H1 (cell line): ENCODE results near the gene RGP1. TPM values are rescaled to one million over a fixed set of nuclear protein-coding genes. Genes with fewer than 3 reads are reported as not detected.

Experiments
- CTCF ChIA-PET: fragments of 300-600 bp; sonication (Branson Sonifier 250); formaldehyde crosslinking; loops from one replicate; lab custom pipeline; 2021; ENCODE audit not compliant: partially characterized antibody; lab: Charles Lee
- POLR2A ChIA-PET: fragments of 300-600 bp; sonication (Branson Sonifier 250); formaldehyde crosslinking; loops from one replicate; lab custom pipeline; 2021; ENCODE audit warnings: inconsistent platforms; ENCODE audit not compliant: partially characterized antibody; lab: Charles Lee
- DNase-seq, 2 experiments: peaks; one replicate each; pipeline versions ENCODE4 v3.0.0 to v3.0.0-alpha.2; 2010 to 2022; ENCODE audit warnings: low spot score in 2 of 2, low read depth in 1 of 2, mixed read lengths in 1 of 2
- FAIRE-seq: peaks from 2 replicates; lab custom pipeline; 2011; peaks lifted over from hg19 to GRCh38; lab: Jason Lieb, UNC
- H2AFZ ChIP-seq: 2 replicates; pipeline ENCODE4 v1.8.1; 2012; ENCODE audit warnings: low read length, inconsistent platforms
- H2AK5ac ChIP-seq: 2 replicates; pipeline ENCODE4 v1.6.1; 2013; ENCODE audit warnings: low read depth, low read length
- H2BK120ac ChIP-seq: replicated peaks from 2 replicates; pipeline ENCODE3; 2013; ENCODE audit warnings: low read depth, low read length, inconsistent platforms
- H2BK12ac ChIP-seq: 2 replicates; pipeline ENCODE4 v1.6.1; 2013; ENCODE audit warnings: low read depth, low read length
- H2BK15ac ChIP-seq: 2 replicates; pipeline ENCODE4 v1.6.1; 2013; ENCODE audit warnings: low read length
- H2BK20ac ChIP-seq: 2 replicates; pipeline ENCODE4 v1.6.1; 2013; ENCODE audit warnings: low read length
- H2BK5ac ChIP-seq: 2 replicates; pipeline ENCODE4 v1.6.1; 2013; ENCODE audit warnings: low read depth, low read length
- H3K14ac ChIP-seq: 2 replicates; pipeline ENCODE4 v1.6.1; 2013; ENCODE audit warnings: inconsistent platforms; ENCODE audit not compliant: insufficient read length
- H3K18ac ChIP-seq: 2 replicates; pipeline ENCODE4 v1.6.1; 2013; ENCODE audit warnings: low read length; ENCODE audit errors: extremely low read depth
- H3K23ac ChIP-seq: 2 replicates; pipeline ENCODE4 v1.6.1; 2013; ENCODE audit warnings: inconsistent platforms; ENCODE audit not compliant: insufficient read length
- H3K23me2 ChIP-seq: 2 replicates; pipeline ENCODE4 v1.6.1; 2013; ENCODE audit warnings: low read depth, low read length
- H3K27ac ChIP-seq: 2 replicates; pipeline ENCODE4 v1.6.1; 2011; ENCODE audit warnings: low read depth, low read length, inconsistent platforms
- H3K27me3 ChIP-seq, 4 experiments: replicated peaks in 1 of 4; 1 replicate in 1 of 4; 2 replicates in 3 of 4; pipeline versions ENCODE4 v1.6.1 to v1.8.1; 2011 to 2013; ENCODE audit warnings: low read length in 3 of 4, mild to moderate bottlenecking in 3 of 4, inconsistent platforms in 2 of 4, mixed read lengths in 2 of 4, moderate library complexity in 1 of 4; ENCODE audit not compliant: control insufficient read depth in 3 of 4, insufficient read depth in 3 of 4; ENCODE audit errors: extremely low read depth in 1 of 4
- H3K36me3 ChIP-seq, 4 experiments: 2 replicates each; pipeline versions ENCODE4 v1.6.1 to v1.8.1; 2011 to 2013; ENCODE audit warnings: mild to moderate bottlenecking in 4 of 4, low read length in 3 of 4, moderate library complexity in 2 of 4, control low read depth in 1 of 4, inconsistent platforms in 1 of 4; ENCODE audit not compliant: insufficient read depth in 4 of 4, control insufficient read depth in 2 of 4
- H3K4ac ChIP-seq: replicated peaks from 2 replicates; pipeline ENCODE3; 2013; ENCODE audit warnings: low read length, low read depth, mixed read lengths, inconsistent platforms; ENCODE audit not compliant: insufficient read length
- H3K4me1 ChIP-seq, 4 experiments: replicated peaks in 1 of 4; 1 replicate in 1 of 4; 2 replicates in 3 of 4; pipeline versions ENCODE4 v1.6.1 to v1.8.1; 2011 to 2013; ENCODE audit warnings: low read length in 3 of 4, inconsistent platforms in 2 of 4, mixed read lengths in 1 of 4; ENCODE audit not compliant: insufficient read depth in 4 of 4, control insufficient read depth in 3 of 4
- H3K4me2 ChIP-seq, 2 experiments: 2 replicates each; pipeline versions ENCODE4 v1.6.1 to v1.8.1; 2011 to 2013; ENCODE audit warnings: low read depth in 2 of 2, low read length in 2 of 2, control low read depth in 1 of 2, inconsistent platforms in 1 of 2, mild to moderate bottlenecking in 1 of 2; ENCODE audit not compliant: insufficient read depth in 1 of 2
- H3K4me3 ChIP-seq, 4 experiments: fragments of 200-600, 300-600 bp in 1 of 4; sonication (generic), shearing (Covaris generic), sonication (Bioruptor Twin) in 1 of 4; 2 replicates each; pipeline versions ENCODE4 v1.5.1 to v1.8.1; 2011 to 2016; ENCODE audit warnings: low read length in 4 of 4, low read depth in 3 of 4, control low read depth in 2 of 4, inconsistent platforms in 2 of 4, mild to moderate bottlenecking in 2 of 4, mixed read lengths in 1 of 4, moderate library complexity in 1 of 4; ENCODE audit not compliant: insufficient read depth in 2 of 4; ENCODE audit errors: extremely low read depth in 1 of 4
- H3K56ac ChIP-seq: replicated peaks from 2 replicates; pipeline ENCODE3; 2013; ENCODE audit warnings: low read depth, mild to moderate bottlenecking, mixed read lengths, low read length, inconsistent platforms; ENCODE audit not compliant: insufficient read length
- H3K79me1 ChIP-seq: 2 replicates; pipeline ENCODE4 v1.6.1; 2013; ENCODE audit warnings: low read depth, low read length, control low read depth
- H3K79me2 ChIP-seq, 2 experiments: 2 replicates each; pipeline versions ENCODE4 v1.6.1 to v1.8.1; 2012 to 2013; ENCODE audit warnings: low read length in 2 of 2, mild to moderate bottlenecking in 2 of 2, inconsistent platforms in 1 of 2; ENCODE audit not compliant: insufficient read depth in 2 of 2, control insufficient read depth in 1 of 2
- H3K9ac ChIP-seq, 4 experiments: replicated peaks in 1 of 4; 1 replicate in 1 of 4; 2 replicates in 3 of 4; pipeline versions ENCODE4 v1.6.1 to v1.8.1; 2011 to 2013; ENCODE audit warnings: low read depth in 3 of 4, low read length in 3 of 4, control low read depth in 2 of 4, mild to moderate bottlenecking in 2 of 4, moderate library complexity in 2 of 4, inconsistent platforms in 1 of 4; ENCODE audit errors: extremely low read depth in 1 of 4
- H3K9me3 ChIP-seq, 2 experiments: 2 replicates each; pipeline versions ENCODE4 v1.6.1 to v1.8.1; 2012 to 2013; ENCODE audit warnings: mild to moderate bottlenecking in 2 of 2, moderate library complexity in 2 of 2, control low read depth in 1 of 2, inconsistent platforms in 1 of 2, low read depth in 1 of 2, low read length in 1 of 2, mixed read lengths in 1 of 2; ENCODE audit not compliant: insufficient read depth in 2 of 2
- H4K20me1 ChIP-seq, 2 experiments: replicated peaks in 1 of 2; 2 replicates each; pipeline versions ENCODE3 to v1.8.1; 2011 to 2013; ENCODE audit warnings: inconsistent platforms in 2 of 2, low read length in 2 of 2, mild to moderate bottlenecking in 1 of 2; ENCODE audit not compliant: insufficient read depth in 2 of 2, control insufficient read depth in 1 of 2
- H4K5ac ChIP-seq: 2 replicates; pipeline ENCODE4 v1.6.1; 2013; ENCODE audit warnings: low read length, low read depth, mixed read lengths, inconsistent platforms; ENCODE audit not compliant: insufficient read length
- H4K8ac ChIP-seq: 2 replicates; pipeline ENCODE4 v1.8.0; 2013; ENCODE audit warnings: mild to moderate bottlenecking, moderate library complexity, low read length, inconsistent platforms; ENCODE audit not compliant: insufficient read depth; ENCODE audit errors: extremely low read depth
- H4K91ac ChIP-seq: replicated peaks from 2 replicates; pipeline ENCODE3; 2013; ENCODE audit warnings: low read length, mixed read lengths, inconsistent platforms; ENCODE audit not compliant: insufficient read length
- ATF2 ChIP-seq: IDR thresholded peaks from 2 replicates; pipeline ENCODE4 v1.6.1; 2012; ENCODE audit warnings: low read length, inconsistent platforms
- FOSL1 ChIP-seq: IDR thresholded peaks from 2 replicates; pipeline ENCODE4 v1.6.1; 2011; ENCODE audit warnings: mild to moderate bottlenecking, low read depth, low read length, moderate library complexity; ENCODE audit not compliant: insufficient read depth
- POLR2AphosphoS5 ChIP-seq: IDR thresholded peaks from 2 replicates; pipeline ENCODE4 v1.6.1; 2011; ENCODE audit warnings: low read depth, low read length
- POU5F1 ChIP-seq: IDR thresholded peaks from 2 replicates; pipeline ENCODE4 v1.6.1; 2011; ENCODE audit warnings: low read depth, mild to moderate bottlenecking, low read length, moderate library complexity
- WGBS, 2 experiments: shearing (Covaris generic) in 1 of 2; methylation state at CpG; one replicate each; pipeline versions ENCODE4 v1.1.6 to v1.1.7; 2013 to 2015; ENCODE audit warnings: low lambda C conversion rate in 2 of 2, mixed read lengths in 2 of 2, inconsistent platforms in 1 of 2, low coverage in 1 of 2, missing lambda C conversion rate in 1 of 2; ENCODE audit not compliant: insufficient replicate concordance in 2 of 2, insufficient coverage in 1 of 2, insufficient read length in 1 of 2; ENCODE audit errors: extremely low coverage in 1 of 2, missing lambda C conversion rate in 1 of 2; 5-methylcytosine and 5-hydroxymethylcytosine counted together
- long read RNA-seq, 2 experiments: library from RNA in 1 of 2; library from capped mRNA in 1 of 2; stranded (forward); transcript quantifications; one replicate each; pipeline ENCODE4 v2.0.0, GENCODE V29; 2021; ENCODE audit warnings: inconsistent platforms in 1 of 2
- polyA minus RNA-seq, 3 experiments: library from RNA; depleted of rRNA, polyadenylated mRNA; stranded (reverse); fragments of >200 nt; gene quantifications; 1 replicate in 2 of 3; 2 replicates in 1 of 3; pipeline ENCODE4 v1.2.3, GENCODE V29; 2011
- polyA plus RNA-seq, 7 experiments: library from polyadenylated mRNA; depleted of rRNA in 3 of 7; stranded (reverse) in 5 of 7; unstranded in 2 of 7; fragments of >200 nt in 5 of 7; fragments of 200-250 nt in 2 of 7; gene quantifications; 1 replicate in 5 of 7; 2 replicates in 1 of 7; 4 replicates in 1 of 7; pipeline versions ENCODE4 v1.2.1 to v1.2.3, GENCODE V29; 2011 to 2013; ENCODE audit warnings: missing spikeins in 2 of 7, mixed read lengths in 2 of 7
- total RNA-seq: library from RNA; stranded (reverse); fragmentation: NEBNext Ultra II Directional; extraction: Animal tissue kit (Norgen Biotek cat#: 25700); gene quantifications from 2 replicates; pipeline ENCODE4 v1.2.1, GENCODE V29; 2021

RGP1 gene
- total RNA-seq: 21.8 and 22.7 TPM in 2 replicates
- 11.8 and 13.9 TPM in 2 replicates for polyA plus RNA-seq (2011; rRNA removed)
- polyA plus RNA-seq (2011; cell fraction: cytosol; rRNA removed): 14.5 TPM
- 17.8 TPM for polyA plus RNA-seq (2011; cell fraction: nucleus; rRNA removed)
- 11.9 to 15.9 TPM (median 14.9 TPM) in 4 replicates for polyA plus RNA-seq (2012, experiment 1 of 2)
- polyA plus RNA-seq (2012, experiment 2 of 2): 9.5 TPM
- polyA plus RNA-seq (2013, experiment 1 of 2): 10.0 TPM
- 9.3 TPM for polyA plus RNA-seq (2013, experiment 2 of 2)
- 24.8 and 26.1 TPM in 2 replicates for polyA minus RNA-seq (2011; rRNA and poly(A)+ RNA removed)
- 10.4 TPM for polyA minus RNA-seq (2011; cell fraction: cytosol; rRNA and poly(A)+ RNA removed)
- polyA minus RNA-seq (2011; cell fraction: nucleus; rRNA and poly(A)+ RNA removed): 16.7 TPM
- long read RNA-seq, experiment 1, full-length matches to known transcripts: 2 of 18 reads
- long read RNA-seq, experiment 1, partial matches to known transcripts: 2 of 18 reads
- long read RNA-seq, experiment 1, other reads (novel, unspliced or antisense): 14 of 18 reads
- long read RNA-seq, experiment 2, full-length matches to known transcripts: 2 of 3 reads
- long read RNA-seq, experiment 2, partial matches to known transcripts: 1 of 3 reads
- long read RNA-seq, experiment 2, other reads (novel, unspliced or antisense): 0 of 3 reads

- H3K4me1 ChIP-seq: peaks cover 0 to 19% (median 5%) of the 10 kb centered on the region in 4 experiments; a peak in 5 of 7 replicates
- no peak within 1 kb of the TSS for H3K14ac ChIP-seq
- no peak within 1 kb of the TSS for H2BK20ac ChIP-seq
- peaks cover 10% of the 10 kb centered on the region; the same call in 1 of the 2 replicates for H3K79me1 ChIP-seq
- peak within 1 kb of the TSS; percentile 98 to 99 for H3K4me2 ChIP-seq
- H4K91ac ChIP-seq: no peak within 1 kb of the TSS
- H3K9ac ChIP-seq: peak within 1 kb of the TSS; percentile 66 to 81 (median 72)
- FAIRE-seq (no peak), DNase-seq (peak in 1 of 2 experiments; percentile 88)
- H3K23ac ChIP-seq: no peak within 1 kb of the TSS
- peak within 1 kb of the TSS; percentile 84 for H4K5ac ChIP-seq
- no peak within 1 kb of the TSS for H2BK120ac ChIP-seq
- peak within 1 kb of the TSS; percentile 30; the same call in 1 of the 2 replicates for H2AFZ ChIP-seq
- H2BK12ac ChIP-seq: peak within 1 kb of the TSS; percentile 12; the same call in 1 of the 2 replicates
- CTCF ChIA-PET: interaction anchor here (0.5 to 7.2 kb wide), 14 partner anchors 9 to 258 kb away, joined by 3 to 87 read pairs (median 4); partner anchors contain the start of genes CREB3 and TLN1
- no peak within 1 kb of the TSS for H2AK5ac ChIP-seq
- WGBS, 2 experiments: 1% methylated on average over 44 of the region's 69 CpGs; no CpG with 5 or more reads in 1 of the 2 experiments
- H2BK5ac ChIP-seq: peak within 1 kb of the TSS; percentile 80
- POLR2A ChIA-PET: interaction anchor here (0.8 to 7.0 kb wide), 20 partner anchors 8 to 149 kb away, joined by 3 to 59 read pairs (median 4); partner anchors contain the start of genes ARHGEF39, CCDC107, CREB3 and RMRP
- no peaks in the 10 kb centered on the region for H3K27me3 ChIP-seq
- peak within 1 kb of the TSS; percentile 70 for H4K8ac ChIP-seq
- H3K18ac ChIP-seq: no peak within 1 kb of the TSS
- H4K20me1 ChIP-seq: peaks cover 11 to 24% of the 10 kb centered on the region in 2 experiments
- H3K4ac ChIP-seq: no peak within 1 kb of the TSS
- no peak within 1 kb of the TSS; the same call in 1 of the 2 replicates for H2BK15ac ChIP-seq
- no peaks in the 10 kb centered on the region for H3K9me3 ChIP-seq
- H3K36me3 ChIP-seq: peaks cover 6 to 33% (median 18%) of the 10 kb centered on the region in 4 experiments; a peak in 6 of 8 replicates
- peak within 1 kb of the TSS; percentile 88 to 98 (median 94) for H3K4me3 ChIP-seq
- H3K56ac ChIP-seq: peak within 1 kb of the TSS; percentile 60
- peaks cover 11% of the 10 kb centered on the region for H3K23me2 ChIP-seq
- H3K27ac ChIP-seq: peak within 1 kb of the TSS; percentile 74; the same call in 1 of the 2 replicates
- peaks cover 21 to 40% of the 10 kb centered on the region in 2 experiments for H3K79me2 ChIP-seq
- no peak for TF ChIP-seq FOSL1
- no peak for TF ChIP-seq ATF2
- no peak; the same call in 1 of the 2 replicates for TF ChIP-seq POLR2AphosphoS5
- TF ChIP-seq POU5F1: no peak
These were observed at the start of gene RGP1, which contains the start of gene GBA2 for GRCh38 chr9:35748858-35749514. TSS of gene RGP1 (plus strand) at chr9:35749287. CDS start at chr9:35749756, 469 bp downstream. TSS of gene GBA2 (minus strand) at chr9:35749228. CDS start at chr9:35748704, 524 bp downstream.
